Suprapubic skin (tissue), 4 donors: Measurements from ENCODE around the gene SH3BP1. TPM values are rescaled to one million over a fixed set of nuclear protein-coding genes. Genes with fewer than 3 reads are reported as not detected.

ENCODE experiments used
- DNase-seq, 2 donors: peaks; one replicate each; pipeline ENCODE4 v3.0.0-alpha.2; 2019; ENCODE audit warnings: low spot score in 2 of 2
- H3K27ac ChIP-seq: fragments of 200-600 bp; sonication (generic); one replicate; pipeline ENCODE4 v1.5.1; 2019
- H3K27me3 ChIP-seq: fragments of 200-600 bp; sonication (generic); one replicate; pipeline ENCODE4 v1.5.1; 2019
- H3K36me3 ChIP-seq: fragments of 200-600 bp; sonication (generic); one replicate; pipeline ENCODE4 v1.5.1; 2019
- H3K4me1 ChIP-seq: fragments of 200-600 bp; sonication (generic); one replicate; pipeline ENCODE4 v1.5.1; 2019
- H3K4me3 ChIP-seq: fragments of 200-600 bp; sonication (generic); one replicate; pipeline ENCODE4 v1.5.1; 2019; ENCODE audit warnings: mild to moderate bottlenecking
- H3K9me3 ChIP-seq: fragments of 200-600 bp; sonication (generic); one replicate; pipeline ENCODE4 v1.5.1; 2019
- EP300 ChIP-seq: sonication (generic); formaldehyde crosslinking; IDR thresholded peaks from one replicate; pipeline ENCODE4 v1.6.1; 2017; ENCODE audit warnings: antibody characterized with exemption
- POLR2A ChIP-seq, 2 donors: fragments of 450-650 bp; IDR thresholded peaks; one replicate each; pipeline ENCODE4 v1.6.1; 2017; ENCODE audit warnings: antibody characterized with exemption in 2 of 2, mild to moderate bottlenecking in 2 of 2, moderate library complexity in 2 of 2
- POLR2AphosphoS5 ChIP-seq, 3 donors: sonication (generic); formaldehyde crosslinking; IDR thresholded peaks; one replicate each; pipeline ENCODE4 v1.6.1; 2017; ENCODE audit warnings: antibody characterized with exemption in 3 of 3
- WGBS: methylation state at CpG from one replicate; pipeline ENCODE4 v1.1.5; 2018; 5-methylcytosine and 5-hydroxymethylcytosine counted together
- total RNA-seq, 4 donors: library from RNA; depleted of rRNA; stranded (reverse); fragments of >200 nt; gene quantifications; one replicate each; pipeline ENCODE4 v1.1.0, GENCODE V29; 2016
- TF ChIP-seq, protein P1 (sequence below), 2 donors: fragments of 200-600 bp in 1 of 2; fragments of 450-650 bp in 1 of 2; sonication (generic) in 1 of 2; IDR thresholded peaks; one replicate each; pipeline ENCODE4 v1.5.1; 2016 to 2019; ENCODE audit warnings: antibody characterized with exemption in 2 of 2, mild to moderate bottlenecking in 1 of 2, moderate library complexity in 1 of 2

The SH3BP1 gene
- total RNA-seq, 4 donors from 2014 or later: 57.1 to 60.7 (median 57.7) TPM

- 90% methylated on average over 4 of the region's 8 CpGs for WGBS
- Histone ChIP-seq H3K4me1 (peaks cover 50% of the 10 kb centered on the region), H3K27ac (no peak overlapping the region), H3K9me3 (no peaks in the 10 kb centered on the region), H3K27me3 (no peaks in the 10 kb centered on the region), H3K4me3 (no peak overlapping the region), H3K36me3 (peaks cover 35% of the 10 kb centered on the region)
- TF ChIP-seq POLR2AphosphoS5 (IDR thresholded peaks at IDR 0.05): no peak
- TF ChIP-seq, protein P1, sequence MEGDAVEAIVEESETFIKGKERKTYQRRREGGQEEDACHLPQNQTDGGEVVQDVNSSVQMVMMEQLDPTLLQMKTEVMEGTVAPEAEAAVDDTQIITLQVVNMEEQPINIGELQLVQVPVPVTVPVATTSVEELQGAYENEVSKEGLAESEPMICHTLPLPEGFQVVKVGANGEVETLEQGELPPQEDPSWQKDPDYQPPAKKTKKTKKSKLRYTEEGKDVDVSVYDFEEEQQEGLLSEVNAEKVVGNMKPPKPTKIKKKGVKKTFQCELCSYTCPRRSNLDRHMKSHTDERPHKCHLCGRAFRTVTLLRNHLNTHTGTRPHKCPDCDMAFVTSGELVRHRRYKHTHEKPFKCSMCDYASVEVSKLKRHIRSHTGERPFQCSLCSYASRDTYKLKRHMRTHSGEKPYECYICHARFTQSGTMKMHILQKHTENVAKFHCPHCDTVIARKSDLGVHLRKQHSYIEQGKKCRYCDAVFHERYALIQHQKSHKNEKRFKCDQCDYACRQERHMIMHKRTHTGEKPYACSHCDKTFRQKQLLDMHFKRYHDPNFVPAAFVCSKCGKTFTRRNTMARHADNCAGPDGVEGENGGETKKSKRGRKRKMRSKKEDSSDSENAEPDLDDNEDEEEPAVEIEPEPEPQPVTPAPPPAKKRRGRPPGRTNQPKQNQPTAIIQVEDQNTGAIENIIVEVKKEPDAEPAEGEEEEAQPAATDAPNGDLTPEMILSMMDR (IDR thresholded peaks at IDR 0.05): no peak
- TF ChIP-seq POLR2A (IDR thresholded peaks at IDR 0.05): no peak
- no peak for TF ChIP-seq EP300
- DNase-seq: no peak
Observed at GRCh38 chr22:37628830-37629229, 10.6 kb upstream of the SH3BP1 start.

GRCh38 chr22:37629928-37630327 lies 9.5 kb upstream of the SH3BP1 start:
- TF ChIP-seq, protein P1 (IDR thresholded peaks at IDR 0.05): no peak
- no peaks in the 10 kb centered on the region for H3K27me3 ChIP-seq
- H3K27ac ChIP-seq: no peak overlapping the region
- H3K36me3 ChIP-seq: peaks cover 35% of the 10 kb centered on the region
- no CpG with 5 or more reads among the region's 10 CpGs for WGBS
- peaks cover 58% of the 10 kb centered on the region for H3K4me1 ChIP-seq
- H3K4me3 ChIP-seq: no peak overlapping the region
- H3K9me3 ChIP-seq: no peaks in the 10 kb centered on the region
- peak in 1 of 2 donors; percentile 62 for DNase-seq

DNA sequence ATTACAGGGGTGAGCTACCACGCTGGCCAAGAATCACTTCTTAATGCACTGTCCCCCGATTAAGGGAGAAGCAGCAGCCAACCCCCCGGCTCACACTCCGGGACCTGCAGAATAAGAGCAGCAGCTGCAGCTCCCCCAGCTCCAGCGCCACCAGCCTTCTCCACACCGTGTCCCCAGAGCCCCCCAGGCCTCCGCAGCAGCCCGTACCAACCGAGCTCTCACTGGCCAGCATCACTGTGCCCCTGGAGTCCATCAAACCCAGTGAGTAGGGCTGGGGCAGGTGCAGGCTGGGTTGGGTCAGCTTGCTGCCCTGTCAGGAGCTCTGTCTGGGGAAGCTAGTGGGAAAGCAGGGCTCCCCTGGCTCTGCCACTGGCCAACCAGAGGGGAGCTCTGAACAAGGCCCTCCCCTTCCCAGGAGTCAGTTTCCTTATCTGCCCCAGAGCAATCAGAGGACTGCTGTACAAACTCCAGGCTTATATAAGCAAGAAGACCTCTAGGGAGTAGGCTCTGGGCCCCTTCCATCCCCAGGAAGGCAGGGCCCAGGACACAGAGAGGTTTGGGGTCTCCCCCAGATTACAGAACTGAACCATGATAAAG lies 8.5 kb upstream of the SH3BP1 start:
- Histone ChIP-seq H3K4me1 (peaks cover 51% of the 10 kb centered on the region), H3K27ac (no peak overlapping the region), H3K4me3 (no peak overlapping the region), H3K9me3 (no peaks in the 10 kb centered on the region), H3K27me3 (no peaks in the 10 kb centered on the region), H3K36me3 (peaks cover 35% of the 10 kb centered on the region)
- TF ChIP-seq EP300 (no peak), POLR2AphosphoS5 (IDR thresholded peaks at IDR 0.05) (no peak), POLR2A (IDR thresholded peaks at IDR 0.05) (no peak)
- TF ChIP-seq, protein P1 (IDR thresholded peaks at IDR 0.05): no peak
- 88% methylated on average over 9 of the region's 9 CpGs for WGBS
- peak in 1 of 2 donors; percentile 61 for DNase-seq

DNA sequence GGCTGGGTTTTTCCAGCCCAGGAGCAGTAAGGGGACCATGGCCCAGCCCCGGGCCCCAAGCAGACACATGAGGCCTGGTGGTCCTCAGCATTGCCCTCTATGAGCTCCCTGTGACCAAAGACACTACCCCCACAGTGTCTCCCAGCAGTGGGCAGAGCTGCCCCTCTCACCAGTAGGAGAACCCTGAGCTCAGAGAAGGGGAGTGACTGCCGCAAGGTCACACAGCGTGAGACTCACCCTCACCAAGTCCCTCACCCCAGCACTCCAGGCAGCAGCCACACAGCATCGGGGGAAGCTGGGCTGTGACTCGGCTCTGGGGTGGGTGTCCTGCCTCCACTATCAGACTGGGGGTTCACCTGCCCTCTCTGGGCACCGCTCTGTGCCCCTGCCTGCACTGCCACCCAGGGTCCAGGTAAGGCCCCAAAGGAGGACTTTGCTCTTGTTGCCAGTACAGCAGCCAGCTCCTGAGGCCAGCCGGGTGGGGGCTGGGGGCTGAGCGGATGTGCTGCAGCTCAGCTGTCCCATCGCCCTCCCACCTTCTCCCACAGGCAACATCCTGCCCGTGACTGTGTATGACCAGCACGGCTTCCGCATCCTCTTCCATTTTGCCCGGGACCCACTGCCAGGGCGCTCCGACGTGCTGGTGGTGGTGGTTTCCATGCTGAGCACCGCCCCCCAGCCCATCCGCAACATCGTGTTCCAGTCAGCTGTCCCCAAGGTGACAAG lies 7.9 kb upstream of the SH3BP1 start:
- 90% methylated on average over 18 of the region's 19 CpGs for WGBS
- H3K4me1 ChIP-seq: peaks cover 47% of the 10 kb centered on the region
- H3K36me3 ChIP-seq: peaks cover 35% of the 10 kb centered on the region

More for the DNA sequence above, 7.9 kb upstream of the SH3BP1 start:
- DNase-seq: peak in 1 of 2 donors; percentile 75
- Histone ChIP-seq H3K4me3 (no peak overlapping the region), H3K27me3 (no peaks in the 10 kb centered on the region), H3K27ac (no peak overlapping the region), H3K9me3 (no peaks in the 10 kb centered on the region)
- TF ChIP-seq, protein P1 (IDR thresholded peaks at IDR 0.05): no peak
- no peak for TF ChIP-seq POLR2A (IDR thresholded peaks at IDR 0.05)
- TF ChIP-seq POLR2AphosphoS5 (IDR thresholded peaks at IDR 0.05): no peak
- TF ChIP-seq EP300: no peak
